CD4-positive, alpha-beta T cell treated with Interferon alpha-2 for 1 hour (primary cell): ENCODE results near the gene CACNA1C.

Experiments used
- DNase-seq, 2 donors: peaks; one replicate each; pipeline ENCODE4 v3.0.0-alpha.2; 2020 to 2022

CACNA1C gene

GRCh38 chr12:2615665-2616402 lies 563.0 kb downstream of the CACNA1C start:
- no peak for DNase-seq

- DNase-seq: no peak
Observed at GRCh38 chr12:2616763-2617162, 564.0 kb downstream of the CACNA1C start.

GRCh38 chr12:2617365-2617764 lies 564.6 kb downstream of the CACNA1C start:
- no peak for DNase-seq

- no peak for DNase-seq
Observed at GRCh38 chr12:2618291-2618995, 565.7 kb downstream of the CACNA1C start.

GRCh38 chr12:2619136-2619535 lies 566.3 kb downstream of the CACNA1C start:
- DNase-seq: no peak

- no peak for DNase-seq
Observed at GRCh38 chr12:2622460-2622859, 569.7 kb downstream of the CACNA1C start.

- DNase-seq: no peak
Observed at GRCh38 chr12:2623472-2623871, 570.7 kb downstream of the CACNA1C start.

GRCh38 chr12:2624543-2625288 lies 571.9 kb downstream of the CACNA1C start:
- no peak for DNase-seq

GRCh38 chr12:2625289-2625612 lies 572.5 kb downstream of the CACNA1C start:
- no peak for DNase-seq

GRCh38 chr12:2627076-2627834 lies 574.5 kb downstream of the CACNA1C start:
- DNase-seq: no peak

- DNase-seq: no peak
Observed at GRCh38 chr12:2627835-2628191, 575.0 kb downstream of the CACNA1C start.

- no peak for DNase-seq
Observed at GRCh38 chr12:2628401-2628800, 575.6 kb downstream of the CACNA1C start.

- DNase-seq: no peak
Observed at GRCh38 chr12:2629051-2629450, 576.3 kb downstream of the CACNA1C start.

- no peak for DNase-seq
Observed at GRCh38 chr12:2631653-2632350, 579.0 kb downstream of the CACNA1C start.

GRCh38 chr12:2633176-2633824 lies 580.5 kb downstream of the CACNA1C start:
- no peak for DNase-seq

GRCh38 chr12:2633825-2634200 lies 581.0 kb downstream of the CACNA1C start:
- no peak for DNase-seq

- no peak for DNase-seq
Observed at GRCh38 chr12:2634471-2634870, 581.7 kb downstream of the CACNA1C start.

- no peak for DNase-seq
Observed at GRCh38 chr12:2636741-2637340, 584.1 kb downstream of the CACNA1C start.

- no peak for DNase-seq
Observed at GRCh38 chr12:2637371-2637770, 584.6 kb downstream of the CACNA1C start.

GRCh38 chr12:2638273-2639019 lies 585.7 kb downstream of the CACNA1C start:
- no peak for DNase-seq

GRCh38 chr12:2639020-2639298 lies 586.2 kb downstream of the CACNA1C start:
- no peak for DNase-seq
